ENCODE data around the gene UBL4A. TPM values are rescaled to one million over a fixed set of nuclear protein-coding genes. Genes with fewer than 3 reads are reported as not detected.

Gene UBL4A
- total RNA-seq, 3 donors from 2014 or later, result 51.5 to 63.2 (median 59.1) TPM

DNA sequence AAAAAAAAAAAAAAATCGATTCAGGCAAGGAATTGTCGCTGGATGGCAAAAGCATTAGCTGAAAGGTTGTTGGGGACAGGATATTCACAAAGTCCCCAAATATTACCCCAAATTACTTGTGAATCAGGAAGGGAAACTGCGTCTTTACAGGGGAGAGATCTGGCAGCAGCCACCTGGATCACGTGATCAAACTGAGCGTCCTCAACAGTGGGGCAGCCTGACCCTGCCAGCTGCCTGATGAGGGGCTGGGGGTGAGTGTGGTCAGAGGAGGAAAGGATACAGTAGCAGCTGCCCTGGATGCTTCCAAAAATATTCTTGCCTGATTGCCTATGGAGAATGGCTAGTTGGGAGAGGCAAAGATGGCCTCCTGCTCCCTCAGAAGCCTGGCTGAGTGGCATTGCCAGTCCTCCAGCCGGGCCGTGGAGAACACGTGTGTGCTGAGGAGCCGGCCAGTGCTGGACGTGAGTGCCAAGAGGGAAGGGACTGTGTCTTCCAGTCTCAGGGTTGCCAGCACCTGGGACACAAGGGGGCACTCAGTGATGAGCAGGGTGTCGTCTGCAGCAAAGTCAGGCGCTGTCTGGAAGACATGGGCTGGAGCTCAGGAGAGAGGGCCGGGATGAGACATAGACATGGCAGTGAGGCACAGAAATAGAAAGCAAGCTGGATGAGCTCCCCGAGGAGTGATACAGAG lies 4.4 kb downstream of the UBL4A start:
- DNase-seq (no peak), ATAC-seq (no peak)
- H3K27me3 Mint-ChIP-seq (ENCODE audit: low read depth), result no peaks in the 10 kb centered on the region
- no peaks in the 10 kb centered on the region for H3K36me3 Mint-ChIP-seq (ENCODE audit: insufficient read depth)
- H3K4me1 Mint-ChIP-seq (ENCODE audit: low read depth), result peaks cover 19% of the 10 kb centered on the region
- H3K9me3 Mint-ChIP-seq, result no peaks in the 10 kb centered on the region
- H3K4me3 Mint-ChIP-seq, result no peak overlapping the region

DNA sequence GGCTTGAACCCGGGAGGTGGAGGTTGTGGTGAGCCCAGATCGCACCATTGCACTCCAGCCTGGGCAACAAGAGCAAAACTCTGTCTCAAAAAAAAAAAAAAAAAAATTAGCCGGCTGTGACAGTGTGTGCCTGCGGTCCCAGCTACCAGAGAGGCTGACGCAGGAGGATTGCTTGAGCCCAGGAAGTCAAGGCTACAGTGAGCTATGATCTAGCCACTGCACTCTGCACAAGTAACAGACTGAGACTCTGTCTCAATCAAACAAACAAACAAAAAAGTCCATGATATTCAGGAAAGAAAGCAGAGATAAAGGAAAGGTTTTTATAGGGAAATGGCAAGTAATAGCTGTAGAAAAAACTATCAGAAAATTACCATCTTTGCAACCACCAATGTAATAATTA lies 5.2 kb downstream of the UBL4A start:
- ATAC-seq (no peak), DNase-seq (no peak)
- Mint-ChIP-seq H3K9me3 (no peaks in the 10 kb centered on the region), H3K4me1 (ENCODE audit: low read depth) (peaks cover 17% of the 10 kb centered on the region), H3K4me3 (no peak overlapping the region), H3K27me3 (ENCODE audit: low read depth) (no peaks in the 10 kb centered on the region), H3K36me3 (ENCODE audit: insufficient read depth) (no peaks in the 10 kb centered on the region)

DNA sequence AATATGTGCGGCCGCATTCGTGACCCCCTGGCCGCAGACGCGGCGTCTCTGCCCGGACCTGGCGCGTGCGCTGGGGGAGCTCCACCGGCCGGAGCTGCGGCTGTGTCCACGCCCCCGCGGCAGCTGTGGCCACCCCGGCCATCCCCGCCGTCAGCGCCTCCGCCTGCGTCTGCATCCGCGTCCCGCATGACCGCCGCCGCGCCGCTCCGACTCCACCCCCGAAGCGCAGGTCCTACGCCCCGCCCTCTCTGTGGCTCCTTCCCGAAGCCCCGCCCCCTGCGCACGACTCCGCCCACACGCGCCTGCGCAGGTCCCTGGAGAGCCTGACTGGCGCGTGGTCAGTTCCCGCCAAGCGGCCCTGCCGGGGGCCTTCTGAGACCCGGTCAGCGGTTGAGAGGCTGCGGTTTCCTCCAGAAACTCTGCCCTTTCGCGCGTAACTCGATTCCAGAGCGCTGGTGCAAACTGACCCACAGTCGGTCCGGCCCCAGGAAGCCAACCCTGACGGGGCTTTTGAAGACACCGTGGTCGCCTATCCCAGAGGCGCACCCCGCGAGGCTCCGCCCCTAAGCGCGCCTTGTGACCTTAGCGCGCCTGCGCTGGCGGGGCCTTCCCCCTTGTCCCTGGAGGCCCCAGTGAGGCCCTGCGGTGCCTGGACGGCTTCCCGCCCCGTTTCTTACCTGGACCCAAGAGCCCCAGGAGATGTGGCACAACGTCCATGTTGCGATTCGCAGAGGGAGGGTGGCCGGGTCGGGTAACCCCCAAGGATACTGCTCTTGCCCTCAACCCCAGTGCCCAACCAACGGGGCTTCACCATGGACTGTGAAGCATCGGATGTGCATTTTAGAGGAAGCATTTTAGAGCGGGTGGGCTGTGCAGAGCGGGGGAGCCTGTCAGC lies 7.4 kb downstream of the UBL4A start, which contains the start of gene LAGE3:
Gene LAGE3 (minus strand): TSS at position 554 of the 895 bp plus-strand sequence. CDS start 366 bp downstream, at position 188.
- no peaks in the 10 kb centered on the region for H3K36me3 Mint-ChIP-seq (ENCODE audit: insufficient read depth)
- no peaks in the 10 kb centered on the region for H3K27me3 Mint-ChIP-seq (ENCODE audit: low read depth)
- peak within 1 kb of the TSS; percentile 83 for H3K4me3 Mint-ChIP-seq
- DNase-seq (peak; percentile 94), ATAC-seq (peak; percentile 94 to 95)
- no peaks in the 10 kb centered on the region for H3K9me3 Mint-ChIP-seq
- peaks cover 13% of the 10 kb centered on the region for H3K4me1 Mint-ChIP-seq (ENCODE audit: low read depth)

DNA sequence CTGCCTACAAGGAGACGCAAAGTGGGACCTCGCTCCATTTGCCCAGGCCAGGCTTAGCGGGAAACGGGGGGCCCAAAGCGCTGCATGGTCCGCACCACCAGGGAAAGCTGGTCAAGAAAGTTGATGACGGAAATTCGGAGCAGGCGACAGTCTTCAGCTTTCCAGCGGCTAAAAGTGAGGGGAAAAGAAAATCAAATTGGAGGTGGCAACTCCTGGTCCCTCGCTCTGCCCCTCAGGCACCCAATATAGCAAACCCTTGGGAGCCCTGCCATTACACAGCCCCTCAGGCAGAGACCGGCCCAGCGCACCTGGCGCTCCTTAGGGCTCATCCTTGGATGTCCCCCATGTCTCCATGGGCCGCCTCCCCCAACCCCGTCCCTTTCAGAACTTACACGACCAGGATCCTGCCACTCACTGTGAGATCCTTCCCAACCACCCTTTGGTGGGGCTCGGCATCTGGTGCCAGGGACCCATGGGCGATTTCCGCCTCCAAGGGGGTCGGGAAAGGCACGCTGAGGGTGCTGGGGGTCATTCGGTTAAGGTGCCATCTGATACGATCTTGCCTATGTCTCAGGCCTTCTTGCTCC lies 8.4 kb downstream of the UBL4A start:
- Mint-ChIP-seq H3K4me3 (peak overlapping the region; percentile 83), H3K27me3 (ENCODE audit: low read depth) (no peaks in the 10 kb centered on the region), H3K4me1 (ENCODE audit: low read depth) (peaks cover 8% of the 10 kb centered on the region), H3K9me3 (no peaks in the 10 kb centered on the region), H3K36me3 (ENCODE audit: insufficient read depth) (no peaks in the 10 kb centered on the region)
- ATAC-seq (no peak), DNase-seq (no peak)

DNA sequence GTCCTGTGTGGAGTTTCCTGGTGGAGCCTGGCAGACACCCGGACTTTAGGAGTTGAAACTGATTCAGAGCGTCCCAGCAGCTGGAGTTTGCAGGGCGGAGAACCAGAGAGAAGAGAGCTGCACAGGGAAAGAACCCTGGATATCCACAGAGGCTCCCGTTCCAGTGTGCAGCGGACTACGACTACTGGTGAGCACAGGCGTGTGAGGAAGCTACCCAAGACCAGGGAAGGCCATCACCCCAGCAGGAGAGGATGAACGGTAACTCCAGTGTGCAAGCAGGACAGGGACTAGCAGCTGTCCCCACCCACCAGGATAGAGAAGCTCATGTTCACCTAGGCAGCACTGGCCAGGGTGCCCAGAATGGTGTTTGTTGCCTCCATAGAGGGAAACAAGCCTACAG lies 9.6 kb downstream of the UBL4A start:
- H3K4me3 Mint-ChIP-seq, result no peak overlapping the region
- H3K27me3 Mint-ChIP-seq (ENCODE audit: low read depth), result no peaks in the 10 kb centered on the region
- ATAC-seq (no peak), DNase-seq (no peak)
- no peaks in the 10 kb centered on the region for H3K36me3 Mint-ChIP-seq (ENCODE audit: insufficient read depth)
- peaks cover 8% of the 10 kb centered on the region for H3K4me1 Mint-ChIP-seq (ENCODE audit: low read depth)
- H3K9me3 Mint-ChIP-seq, result no peaks in the 10 kb centered on the region

DNA sequence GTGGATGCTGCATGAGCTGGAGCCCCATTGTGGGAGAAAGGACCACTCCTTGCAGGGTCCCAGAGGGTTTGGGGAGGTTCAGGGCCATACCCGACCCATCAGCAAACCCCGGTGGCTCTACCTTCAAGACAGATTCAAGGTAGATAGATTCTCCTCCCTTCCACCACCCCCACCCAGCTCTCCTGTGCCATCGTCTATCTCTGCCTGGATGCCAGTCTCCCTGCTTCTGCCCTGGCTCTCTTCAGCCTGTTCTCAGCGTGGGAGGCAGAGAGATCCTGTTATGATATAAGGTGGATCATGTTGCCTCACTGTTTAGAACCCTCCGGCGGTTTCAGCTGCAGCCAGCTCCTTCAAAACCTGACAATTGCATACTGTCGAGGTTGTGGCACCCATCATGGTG lies 12.7 kb downstream of the UBL4A start:
- no peak for ATAC-seq
- no peak for DNase-seq
- Mint-ChIP-seq H3K4me1 (ENCODE audit: low read depth) (peaks cover 4% of the 10 kb centered on the region), H3K36me3 (ENCODE audit: insufficient read depth) (no peaks in the 10 kb centered on the region), H3K4me3 (no peak overlapping the region), H3K9me3 (no peaks in the 10 kb centered on the region), H3K27me3 (ENCODE audit: low read depth) (no peaks in the 10 kb centered on the region)

DNA sequence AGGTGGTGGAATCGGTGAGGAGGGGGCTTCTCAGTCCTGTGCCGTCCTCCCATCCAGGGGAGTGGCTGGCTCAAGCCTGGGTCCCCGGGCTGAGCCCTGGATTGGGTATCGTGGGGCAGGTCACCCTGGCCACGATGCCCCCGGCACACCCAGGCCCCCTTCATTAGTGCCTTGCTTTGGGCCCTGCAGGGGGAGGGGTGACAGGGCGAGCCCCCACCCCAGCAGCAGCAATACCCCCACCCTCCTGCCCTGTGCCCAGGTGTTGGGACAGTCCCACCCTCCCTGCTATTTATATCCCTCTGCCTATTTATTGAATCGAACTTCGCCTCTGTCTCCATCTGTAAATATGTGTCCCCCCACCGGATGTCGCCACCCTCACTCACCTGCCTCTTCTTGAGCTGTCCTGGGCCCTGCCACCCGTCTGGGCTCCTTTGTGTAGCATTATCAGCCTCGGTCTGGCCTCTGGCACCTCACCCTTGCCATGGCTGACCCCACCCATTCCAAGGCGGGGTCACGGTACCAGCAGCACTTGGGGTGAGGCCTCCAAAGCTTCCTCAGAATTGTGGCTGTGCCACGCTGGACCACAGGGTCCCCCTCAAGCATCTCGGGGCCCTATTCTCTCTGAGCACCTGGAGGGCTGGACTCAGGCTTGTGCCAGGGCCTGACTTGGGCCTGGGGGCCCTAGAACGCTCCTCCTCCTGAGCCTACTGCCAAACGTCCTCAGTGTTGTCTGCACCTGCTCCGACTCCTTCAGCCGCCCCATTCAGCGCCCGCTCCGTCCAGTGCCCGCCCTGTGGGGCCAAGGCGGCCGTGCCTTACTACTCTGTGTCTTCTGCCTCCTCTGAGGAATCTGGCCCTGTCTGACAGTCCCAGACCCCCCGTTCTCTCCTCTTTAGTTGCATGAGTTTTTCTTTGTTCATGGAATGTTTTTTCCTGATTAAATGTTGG lies 13.5 kb downstream of the UBL4A start:
- H3K27me3 Mint-ChIP-seq (ENCODE audit: low read depth), result no peaks in the 10 kb centered on the region
- ATAC-seq (no peak), DNase-seq (no peak)
- H3K4me1 Mint-ChIP-seq (ENCODE audit: low read depth), result peaks cover 4% of the 10 kb centered on the region
- no peaks in the 10 kb centered on the region for H3K36me3 Mint-ChIP-seq (ENCODE audit: insufficient read depth)
- H3K9me3 Mint-ChIP-seq, result no peaks in the 10 kb centered on the region
- no peak overlapping the region for H3K4me3 Mint-ChIP-seq

DNA sequence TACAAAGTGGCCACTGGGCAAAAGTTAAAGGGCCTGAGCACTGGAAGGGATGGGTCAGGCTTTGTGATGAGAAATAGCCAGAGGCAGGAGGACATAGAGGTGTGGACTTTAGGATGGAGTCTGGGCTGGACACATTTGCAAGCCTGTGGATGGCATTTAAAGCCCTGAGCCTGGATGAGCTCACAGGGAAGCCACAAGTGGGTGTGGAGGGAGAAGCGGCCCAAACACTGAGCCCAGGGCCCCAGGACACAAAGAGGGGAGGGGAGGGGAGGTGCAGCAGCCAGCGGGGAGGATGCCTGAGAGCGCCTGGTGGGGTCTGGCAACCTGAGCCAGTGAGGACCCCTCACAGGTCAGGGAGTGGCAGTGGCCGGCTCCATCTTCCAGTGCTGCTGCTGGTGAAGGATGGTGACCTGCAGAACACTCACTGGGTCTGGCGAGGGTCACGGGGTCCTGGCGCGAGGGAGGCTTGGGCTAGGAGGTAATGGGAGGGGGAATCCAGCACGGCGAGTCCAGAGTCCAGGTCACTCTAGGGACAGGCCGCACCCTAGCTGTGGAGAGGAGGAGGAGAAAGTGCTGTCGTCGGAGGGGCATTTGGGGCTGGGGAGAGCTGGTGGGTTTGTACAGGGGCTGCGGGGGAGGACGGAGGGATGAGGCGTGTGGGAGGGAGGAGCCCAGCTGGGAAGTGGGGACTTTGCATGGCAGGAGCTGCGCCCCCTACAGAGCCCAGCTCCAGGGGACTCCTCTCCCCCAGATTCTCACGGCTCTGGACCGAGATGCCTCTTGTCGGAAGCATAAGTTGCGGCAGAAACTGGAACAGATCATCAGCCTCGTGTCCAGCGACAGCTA lies 14.4 kb downstream of the UBL4A start:
- Mint-ChIP-seq H3K9me3 (no peaks in the 10 kb centered on the region), H3K27me3 (ENCODE audit: low read depth) (no peaks in the 10 kb centered on the region), H3K4me1 (ENCODE audit: low read depth) (peaks cover 2% of the 10 kb centered on the region), H3K36me3 (ENCODE audit: insufficient read depth) (no peaks in the 10 kb centered on the region), H3K4me3 (no peak overlapping the region)
- ATAC-seq, result no peak
- no peak for DNase-seq

DNA sequence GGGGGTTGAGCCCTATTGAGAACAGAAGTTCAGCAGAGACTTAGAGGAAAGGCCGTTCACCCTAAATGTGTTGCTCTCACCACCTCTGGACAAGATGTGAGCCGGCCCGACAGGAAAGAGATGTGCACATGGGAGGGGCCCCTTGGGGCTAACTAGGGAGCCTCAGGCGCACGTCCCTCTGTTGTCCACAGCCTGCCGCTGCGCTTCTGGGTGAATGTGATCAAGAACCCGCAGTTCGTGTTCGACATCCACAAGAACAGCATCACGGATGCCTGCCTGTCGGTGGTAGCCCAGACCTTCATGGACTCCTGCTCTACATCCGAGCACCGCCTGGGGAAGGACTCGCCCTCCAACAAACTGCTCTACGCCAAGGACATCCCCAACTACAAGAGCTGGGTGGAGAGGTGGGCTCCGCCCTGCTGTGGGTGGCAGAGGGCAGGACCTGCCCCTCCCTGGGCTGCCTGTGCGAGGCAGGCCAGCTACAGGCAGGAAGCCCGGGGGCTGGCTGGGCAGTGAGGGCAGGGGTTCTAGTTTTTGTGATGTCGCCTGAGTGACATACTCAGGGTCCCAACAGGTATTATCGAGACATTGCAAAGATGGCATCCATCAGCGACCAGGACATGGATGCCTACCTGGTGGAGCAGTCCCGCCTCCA lies 15.4 kb downstream of the UBL4A start:
- Mint-ChIP-seq H3K27me3 (ENCODE audit: low read depth) (no peaks in the 10 kb centered on the region), H3K9me3 (no peaks in the 10 kb centered on the region), H3K4me1 (ENCODE audit: low read depth) (peaks cover 2% of the 10 kb centered on the region), H3K4me3 (no peak overlapping the region), H3K36me3 (ENCODE audit: insufficient read depth) (no peaks in the 10 kb centered on the region)
- DNase-seq (no peak), ATAC-seq (no peak)

DNA sequence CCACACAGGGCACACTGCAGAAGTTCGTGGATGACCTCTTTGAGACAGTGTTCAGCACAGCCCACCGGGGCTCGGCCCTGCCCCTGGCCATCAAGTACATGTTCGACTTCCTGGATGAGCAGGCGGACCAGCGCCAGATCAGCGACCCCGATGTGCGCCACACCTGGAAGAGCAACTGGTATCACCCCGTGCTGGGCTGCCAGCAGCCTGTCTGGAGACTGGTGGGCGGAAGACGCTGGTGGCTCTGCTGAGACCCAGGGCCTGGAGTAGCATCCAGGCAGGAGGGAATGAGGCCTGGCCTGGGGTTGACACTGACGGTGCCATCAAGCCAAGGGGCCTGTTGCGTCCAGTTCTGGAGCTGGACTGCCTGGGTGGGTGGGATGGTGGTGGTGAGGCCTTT lies 16.0 kb downstream of the UBL4A start:
- H3K4me3 Mint-ChIP-seq, result no peak overlapping the region
- no peaks in the 10 kb centered on the region for H3K4me1 Mint-ChIP-seq (ENCODE audit: low read depth)
- no peaks in the 10 kb centered on the region for H3K36me3 Mint-ChIP-seq (ENCODE audit: insufficient read depth)
- no peaks in the 10 kb centered on the region for H3K27me3 Mint-ChIP-seq (ENCODE audit: low read depth)
- no peak for ATAC-seq
- no peak for DNase-seq
- H3K9me3 Mint-ChIP-seq, result no peaks in the 10 kb centered on the region

DNA sequence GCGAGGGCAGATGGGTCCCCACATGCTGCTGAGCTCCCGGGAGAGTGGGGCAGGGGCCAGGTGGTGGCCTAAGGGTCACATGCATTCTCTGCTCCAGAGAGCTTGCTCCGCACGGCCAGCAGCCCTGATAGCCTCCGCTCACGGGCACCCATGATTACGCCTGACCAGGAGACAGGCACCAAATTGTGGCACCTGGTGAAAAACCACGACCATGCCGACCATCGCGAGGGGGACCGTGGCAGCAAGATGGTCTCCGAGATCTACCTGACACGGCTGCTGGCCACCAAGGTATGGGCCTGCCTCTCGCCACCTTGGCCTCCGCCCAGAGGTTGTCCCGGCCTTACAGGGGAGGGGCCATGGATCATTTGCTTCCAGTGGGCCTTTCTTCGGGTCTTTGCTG lies 16.5 kb downstream of the UBL4A start:
- no peaks in the 10 kb centered on the region for H3K27me3 Mint-ChIP-seq (ENCODE audit: low read depth)
- H3K4me3 Mint-ChIP-seq, result no peak overlapping the region
- DNase-seq (no peak), ATAC-seq (no peak)
- H3K36me3 Mint-ChIP-seq (ENCODE audit: insufficient read depth), result no peaks in the 10 kb centered on the region
- H3K9me3 Mint-ChIP-seq, result no peaks in the 10 kb centered on the region
- no peaks in the 10 kb centered on the region for H3K4me1 Mint-ChIP-seq (ENCODE audit: low read depth)

DNA sequence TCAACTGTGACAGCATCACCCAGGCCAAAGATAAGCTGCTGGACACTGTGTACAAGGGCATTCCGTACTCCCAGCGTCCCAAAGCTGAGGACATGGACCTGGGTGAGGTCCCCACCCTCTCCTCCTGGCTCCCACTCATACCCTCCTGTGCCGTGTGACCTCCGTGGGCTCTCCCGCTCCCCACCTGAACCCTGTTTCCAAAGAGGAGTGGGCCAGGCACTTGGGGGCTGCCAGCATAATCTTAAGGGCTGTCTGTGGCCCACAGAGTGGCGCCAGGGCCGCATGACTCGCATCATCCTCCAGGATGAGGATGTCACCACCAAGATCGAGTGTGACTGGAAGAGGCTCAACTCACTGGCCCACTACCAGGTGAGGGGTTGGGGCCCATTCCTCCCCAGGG lies 17.3 kb downstream of the UBL4A start:
- Mint-ChIP-seq H3K4me1 (ENCODE audit: low read depth) (no peaks in the 10 kb centered on the region), H3K9me3 (no peaks in the 10 kb centered on the region), H3K36me3 (ENCODE audit: insufficient read depth) (no peaks in the 10 kb centered on the region), H3K27me3 (ENCODE audit: low read depth) (no peaks in the 10 kb centered on the region), H3K4me3 (no peak overlapping the region)
- no peak for ATAC-seq
- DNase-seq, result no peak

DNA sequence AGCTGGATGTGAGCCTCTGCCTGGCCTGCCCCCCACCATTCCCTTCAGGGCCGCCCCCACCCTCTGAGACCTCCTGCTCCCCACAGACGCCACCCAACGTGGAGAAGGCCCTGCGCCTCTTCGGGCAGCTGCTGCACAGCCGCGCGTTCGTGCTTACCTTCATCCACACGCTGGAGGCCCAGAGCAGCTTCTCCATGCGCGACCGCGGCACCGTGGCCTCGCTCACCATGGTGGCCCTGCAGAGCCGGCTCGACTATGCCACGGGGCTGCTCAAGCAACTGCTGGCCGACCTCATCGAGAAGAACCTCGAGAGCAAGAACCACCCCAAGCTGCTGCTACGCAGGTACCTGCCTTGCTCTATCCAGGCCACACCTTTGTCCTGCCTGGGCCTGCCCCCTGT lies 18.2 kb downstream of the UBL4A start:
- H3K9me3 Mint-ChIP-seq, result no peaks in the 10 kb centered on the region
- no peaks in the 10 kb centered on the region for H3K27me3 Mint-ChIP-seq (ENCODE audit: low read depth)
- no peak overlapping the region for H3K4me3 Mint-ChIP-seq
- H3K36me3 Mint-ChIP-seq (ENCODE audit: insufficient read depth), result no peaks in the 10 kb centered on the region
- no peaks in the 10 kb centered on the region for H3K4me1 Mint-ChIP-seq (ENCODE audit: low read depth)
- DNase-seq, result no peak
- ATAC-seq, result no peak
